Measurements from ENCODE around the gene SRSF2. TPM values are rescaled to one million over a fixed set of nuclear protein-coding genes. Genes with fewer than 3 reads are reported as not detected.
A peak's percentile ranks its signal among the peaks of the same experiment; 100 is the strongest.
"Not testable (repeated sequence)": the region's sequence is repeated elsewhere in the genome, so short reads cannot be mapped to it uniquely, and the experiment has no call there.

SRSF2 gene
- polyA plus RNA-seq, 1 donor: 258 TPM

GRCh38 chr17:76702076-76702475 is 35.1 kb downstream of the SRSF2 start:
- Histone ChIP-seq H3K4me1 (ENCODE audit: control insufficient read depth, insufficient read depth, low read length) (peaks cover 26% of the 10 kb centered on the region), H3K36me3 (ENCODE audit: control insufficient read depth, insufficient read depth, low read length) (no peaks in the 10 kb centered on the region), H3K9me3 (ENCODE audit: control insufficient read depth, low read depth, low read length) (no peaks in the 10 kb centered on the region), H3K27me3 (ENCODE audit: control insufficient read depth, insufficient read depth, low read length) (no peaks in the 10 kb centered on the region), H3K27ac (ENCODE audit: low read length) (no peak overlapping the region), H3K4me3 (ENCODE audit: low read length) (no peak overlapping the region)
- no peak for DNase-seq
- no CpG with 5 or more reads among the region's 2 CpGs for WGBS (ENCODE audit: insufficient coverage, low lambda C conversion rate)

DNA sequence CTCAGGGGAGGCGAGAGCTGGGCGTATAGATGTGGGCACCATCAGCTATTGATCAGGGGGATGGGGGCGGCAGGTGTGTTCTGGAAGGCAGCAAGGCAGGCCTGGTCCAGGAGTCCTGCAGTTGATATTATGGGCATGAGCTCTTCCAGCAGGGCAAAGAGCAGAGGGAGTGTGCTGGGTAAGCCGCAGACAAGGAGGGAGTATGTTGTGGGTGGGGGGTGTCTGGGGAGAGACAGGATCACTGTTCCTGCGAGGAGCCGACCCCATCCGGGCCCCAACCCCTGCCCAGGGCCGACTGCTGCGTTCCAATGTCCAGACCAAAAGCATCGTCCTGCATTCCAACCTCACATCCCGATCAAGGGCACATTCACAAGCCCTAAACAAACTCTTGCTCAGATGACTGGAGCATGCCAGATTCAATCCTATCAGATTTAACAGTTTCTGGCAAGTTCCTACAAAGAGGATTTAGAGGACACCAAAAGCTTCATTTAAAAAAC is 35.6 kb downstream of the SRSF2 start:
- WGBS (ENCODE audit: insufficient coverage, low lambda C conversion rate): no CpG with 5 or more reads among the region's 11 CpGs
- Histone ChIP-seq H3K9me3 (ENCODE audit: control insufficient read depth, low read depth, low read length) (no peaks in the 10 kb centered on the region), H3K4me1 (ENCODE audit: control insufficient read depth, insufficient read depth, low read length) (peaks cover 29% of the 10 kb centered on the region), H3K27ac (ENCODE audit: low read length) (peak overlapping the region; percentile 70), H3K4me3 (ENCODE audit: low read length) (no peak overlapping the region), H3K27me3 (ENCODE audit: control insufficient read depth, insufficient read depth, low read length) (no peaks in the 10 kb centered on the region), H3K36me3 (ENCODE audit: control insufficient read depth, insufficient read depth, low read length) (no peaks in the 10 kb centered on the region)
- peak in 1 of 2 donors; percentile 50 for DNase-seq

- Histone ChIP-seq H3K4me3 (ENCODE audit: low read length) (peak overlapping the region; percentile 19), H3K4me1 (ENCODE audit: control insufficient read depth, insufficient read depth, low read length) (peaks cover 29% of the 10 kb centered on the region)
Observed at GRCh38 chr17:76700617-76701470, 36.3 kb downstream of the SRSF2 start.

GRCh38 chr17:76700270-76700616 is 36.9 kb downstream of the SRSF2 start:
- Histone ChIP-seq H3K27me3 (ENCODE audit: control insufficient read depth, insufficient read depth, low read length) (no peaks in the 10 kb centered on the region), H3K4me3 (ENCODE audit: low read length) (no peak overlapping the region), H3K36me3 (ENCODE audit: control insufficient read depth, insufficient read depth, low read length) (no peaks in the 10 kb centered on the region), H3K4me1 (ENCODE audit: control insufficient read depth, insufficient read depth, low read length) (peaks cover 29% of the 10 kb centered on the region), H3K9me3 (ENCODE audit: control insufficient read depth, low read depth, low read length) (no peaks in the 10 kb centered on the region), H3K27ac (ENCODE audit: low read length) (peak overlapping the region; percentile 70)
- no peak for DNase-seq
- no CpG with 5 or more reads among the region's 8 CpGs for WGBS (ENCODE audit: insufficient coverage, low lambda C conversion rate)

More at GRCh38 chr17:76700617-76701470, 36.3 kb downstream of the SRSF2 start:
- WGBS (ENCODE audit: insufficient coverage, low lambda C conversion rate): no CpG with 5 or more reads among the region's 33 CpGs
- H3K27ac ChIP-seq (ENCODE audit: low read length): peak overlapping the region; percentile 70
- no peaks in the 10 kb centered on the region for H3K36me3 ChIP-seq (ENCODE audit: control insufficient read depth, insufficient read depth, low read length)
- H3K9me3 ChIP-seq (ENCODE audit: control insufficient read depth, low read depth, low read length): no peaks in the 10 kb centered on the region
- no peaks in the 10 kb centered on the region for H3K27me3 ChIP-seq (ENCODE audit: control insufficient read depth, insufficient read depth, low read length)
- DNase-seq: peak; percentile 57 to 59

DNA sequence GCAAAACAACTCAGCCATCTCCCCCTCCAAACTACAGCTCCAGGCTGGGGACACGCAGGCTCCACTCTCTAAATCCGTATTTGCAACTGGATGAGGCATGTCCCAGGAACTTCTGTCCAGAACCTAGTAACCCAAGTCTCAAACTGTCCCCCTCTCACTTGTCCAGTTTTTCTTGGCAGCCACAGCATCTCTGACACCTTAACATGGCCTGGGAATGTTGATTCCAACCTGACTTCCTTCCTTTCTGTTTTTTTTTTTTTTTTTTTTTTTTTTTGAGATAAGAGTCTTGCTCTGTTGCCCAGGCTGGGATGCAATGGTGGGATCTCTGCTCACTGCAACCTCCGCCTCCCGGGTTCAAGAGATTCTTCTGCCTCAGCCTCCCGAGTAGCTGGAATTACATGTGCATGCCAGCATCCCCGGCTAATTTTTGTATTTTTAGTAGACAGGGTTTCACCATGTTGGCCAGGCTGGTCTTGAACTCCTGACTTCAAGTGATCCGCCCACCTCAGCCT is 38.6 kb downstream of the SRSF2 start:
- H3K36me3 ChIP-seq (ENCODE audit: control insufficient read depth, insufficient read depth, low read length); H3K27me3 ChIP-seq (ENCODE audit: control insufficient read depth, insufficient read depth, low read length); DNase-seq; H3K4me3 ChIP-seq (ENCODE audit: low read length); H3K27ac ChIP-seq (ENCODE audit: low read length); H3K9me3 ChIP-seq (ENCODE audit: control insufficient read depth, low read depth, low read length): not testable (repeated sequence)
- peaks cover 29% of the 10 kb centered on the region for H3K4me1 ChIP-seq (ENCODE audit: control insufficient read depth, insufficient read depth, low read length)
- no CpG with 5 or more reads among the region's 7 CpGs for WGBS (ENCODE audit: insufficient coverage, low lambda C conversion rate)

GRCh38 chr17:76697702-76698465 is 39.2 kb downstream of the SRSF2 start:
- no peak overlapping the region for H3K4me3 ChIP-seq (ENCODE audit: low read length)
- no peaks in the 10 kb centered on the region for H3K27me3 ChIP-seq (ENCODE audit: control insufficient read depth, insufficient read depth, low read length)
- DNase-seq: peak; percentile 45 to 71
- peaks cover 29% of the 10 kb centered on the region for H3K4me1 ChIP-seq (ENCODE audit: control insufficient read depth, insufficient read depth, low read length)
- WGBS (ENCODE audit: insufficient coverage, low lambda C conversion rate): 0% methylated on average over 1 of the region's 17 CpGs
- no peaks in the 10 kb centered on the region for H3K36me3 ChIP-seq (ENCODE audit: control insufficient read depth, insufficient read depth, low read length)
- H3K27ac ChIP-seq (ENCODE audit: low read length): peak overlapping the region; percentile 62
- no peaks in the 10 kb centered on the region for H3K9me3 ChIP-seq (ENCODE audit: control insufficient read depth, low read depth, low read length)

- H3K9me3 ChIP-seq (ENCODE audit: control insufficient read depth, low read depth, low read length): no peaks in the 10 kb centered on the region
- DNase-seq: no peak
- 80% methylated on average over 1 of the region's 25 CpGs for WGBS (ENCODE audit: insufficient coverage, low lambda C conversion rate)
- no peaks in the 10 kb centered on the region for H3K36me3 ChIP-seq (ENCODE audit: control insufficient read depth, insufficient read depth, low read length)
- peak overlapping the region; percentile 62 for H3K27ac ChIP-seq (ENCODE audit: low read length)
- peaks cover 29% of the 10 kb centered on the region for H3K4me1 ChIP-seq (ENCODE audit: control insufficient read depth, insufficient read depth, low read length)
- no peaks in the 10 kb centered on the region for H3K27me3 ChIP-seq (ENCODE audit: control insufficient read depth, insufficient read depth, low read length)
- H3K4me3 ChIP-seq (ENCODE audit: low read length): no peak overlapping the region
Observed at GRCh38 chr17:76696763-76697701, 40.1 kb downstream of the SRSF2 start.

DNA sequence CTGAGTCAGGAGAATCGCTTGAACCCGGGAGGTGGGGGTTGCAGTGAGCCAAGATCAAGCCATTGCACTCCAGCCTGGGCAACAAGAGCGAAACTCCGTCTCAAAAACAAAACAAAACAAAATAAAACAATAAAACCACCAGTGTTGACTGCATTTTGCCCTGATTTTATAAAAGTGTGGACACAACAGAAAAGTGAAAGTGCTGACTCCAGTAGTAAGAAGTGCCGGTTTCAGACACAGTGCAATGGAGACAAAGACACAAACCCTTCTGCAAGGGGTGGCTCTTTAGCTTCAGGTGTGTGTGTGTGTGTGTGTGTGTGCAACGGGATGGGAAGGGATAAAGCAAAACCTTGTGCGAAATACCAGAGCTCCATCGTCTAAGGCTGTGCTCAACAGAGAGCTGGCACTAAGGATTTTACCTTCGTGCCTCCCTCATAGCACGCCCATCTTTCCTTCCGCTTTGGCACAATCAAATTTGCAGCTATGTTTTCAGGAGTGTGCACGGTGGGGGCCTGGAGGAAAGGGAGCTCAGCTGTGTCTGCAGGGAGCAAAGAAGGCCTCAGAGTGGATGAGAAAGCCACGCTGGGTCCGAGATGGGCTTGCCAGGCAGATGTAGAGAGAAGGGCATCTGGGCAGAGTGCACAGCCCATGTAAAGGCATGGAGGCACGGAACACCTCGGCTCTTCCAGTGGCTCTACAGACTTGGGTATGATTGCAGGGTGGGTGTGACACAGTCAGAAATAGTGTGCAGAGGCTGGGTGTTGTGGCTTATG is 41.9 kb downstream of the SRSF2 start:
- Histone ChIP-seq H3K27ac (ENCODE audit: low read length) (no peak overlapping the region), H3K27me3 (ENCODE audit: control insufficient read depth, insufficient read depth, low read length) (no peaks in the 10 kb centered on the region), H3K4me1 (ENCODE audit: control insufficient read depth, insufficient read depth, low read length) (peaks cover 16% of the 10 kb centered on the region), H3K9me3 (ENCODE audit: control insufficient read depth, low read depth, low read length) (no peaks in the 10 kb centered on the region), H3K4me3 (ENCODE audit: low read length) (no peak overlapping the region), H3K36me3 (ENCODE audit: control insufficient read depth, insufficient read depth, low read length) (no peaks in the 10 kb centered on the region)
- DNase-seq: no peak
- 80% methylated on average over 1 of the region's 16 CpGs for WGBS (ENCODE audit: insufficient coverage, low lambda C conversion rate)

- DNase-seq: no peak
- Histone ChIP-seq H3K9me3 (ENCODE audit: control insufficient read depth, low read depth, low read length) (no peaks in the 10 kb centered on the region), H3K36me3 (ENCODE audit: control insufficient read depth, insufficient read depth, low read length) (no peaks in the 10 kb centered on the region), H3K27me3 (ENCODE audit: control insufficient read depth, insufficient read depth, low read length) (no peaks in the 10 kb centered on the region), H3K4me1 (ENCODE audit: control insufficient read depth, insufficient read depth, low read length) (peaks cover 19% of the 10 kb centered on the region), H3K4me3 (ENCODE audit: low read length) (no peak overlapping the region), H3K27ac (ENCODE audit: low read length) (no peak overlapping the region)
- no CpG with 5 or more reads among the region's 14 CpGs for WGBS (ENCODE audit: insufficient coverage, low lambda C conversion rate)
Observed at GRCh38 chr17:76691379-76692191, 45.5 kb downstream of the SRSF2 start.

All from large intestine (tissue), 3 donors.